ENCODE data around the gene BAG1.

- TF ChIP-seq TAF1 (IDR thresholded peaks at IDR 0.05; ENCODE audit: borderline replicate concordance, low read depth, low read length) (no peak), POLR2A (IDR thresholded peaks at IDR 0.05; ENCODE audit: low read depth, low read length) (no peak)
Observed at GRCh38 chr9:33273972-33274328, 9.4 kb upstream of the BAG1 start.

All from GM12892 (cell line).